HG03460 (cell line): Measurements from ENCODE around the gene ACCSL.
A peak's percentile ranks its signal among the peaks of the same experiment; 100 is the strongest.

ENCODE experiments used
- ATAC-seq: cut with Tn5 transposase; IDR thresholded peaks from one replicate; pipeline ENCODE4 v1.9.1; 2021; ENCODE audit not compliant: unreplicated experiment

ACCSL gene

GRCh38 chr11:44018127-44018521 lies 29.7 kb upstream of the ACCSL start:
- ATAC-seq = no peak

- no peak for ATAC-seq
Measured at GRCh38 chr11:44018829-44019228, 29.0 kb upstream of the ACCSL start.

- no peak for ATAC-seq
Measured at GRCh38 chr11:44024977-44025376, 22.8 kb upstream of the ACCSL start.

- ATAC-seq = no peak
Measured at GRCh38 chr11:44025727-44026126, 22.1 kb upstream of the ACCSL start.

GRCh38 chr11:44028401-44028800 lies 19.4 kb upstream of the ACCSL start:
- ATAC-seq = no peak

- no peak for ATAC-seq
Measured at GRCh38 chr11:44028816-44029506, 18.8 kb upstream of the ACCSL start.

GRCh38 chr11:44029507-44029845 lies 18.3 kb upstream of the ACCSL start:
- no peak for ATAC-seq

GRCh38 chr11:44029977-44030911 lies 17.5 kb upstream of the ACCSL start:
- ATAC-seq = no peak

- no peak for ATAC-seq
Measured at GRCh38 chr11:44030996-44031395, 16.8 kb upstream of the ACCSL start.

- ATAC-seq = no peak
Measured at GRCh38 chr11:44031549-44031948, 16.2 kb upstream of the ACCSL start.

- ATAC-seq = no peak
Measured at GRCh38 chr11:44032299-44033085, 15.3 kb upstream of the ACCSL start.

- ATAC-seq = no peak
Measured at GRCh38 chr11:44033411-44033850, 14.3 kb upstream of the ACCSL start.

- no peak for ATAC-seq
Measured at GRCh38 chr11:44033856-44034255, 13.9 kb upstream of the ACCSL start.

- no peak for ATAC-seq
Measured at GRCh38 chr11:44034639-44035038, 13.1 kb upstream of the ACCSL start.

- ATAC-seq = peak; percentile 84
Measured at GRCh38 chr11:44036811-44037657, 10.7 kb upstream of the ACCSL start.

- no peak for ATAC-seq
Measured at GRCh38 chr11:44037658-44037998, 10.2 kb upstream of the ACCSL start.

- no peak for ATAC-seq
Measured at GRCh38 chr11:44043157-44043556, 4.6 kb upstream of the ACCSL start.

GRCh38 chr11:44046182-44046581 lies 1.6 kb upstream of the ACCSL start:
- no peak for ATAC-seq

- no peak for ATAC-seq
Measured at GRCh38 chr11:44047298-44047697, 483 bp upstream of the ACCSL start.

GRCh38 chr11:44049832-44050231 lies 2.1 kb downstream of the ACCSL start:
- no peak for ATAC-seq

GRCh38 chr11:44051171-44051570 lies 3.4 kb downstream of the ACCSL start:
- no peak for ATAC-seq
